ENCODE data around the gene ZDHHC19. TPM values are rescaled to one million over a fixed set of nuclear protein-coding genes. Genes with fewer than 3 reads are reported as not detected.
"Not testable (repeated sequence)": the region's sequence is repeated elsewhere in the genome, so short reads cannot be mapped to it uniquely, and the experiment has no call there.

ZDHHC19 gene
- total and polyA plus RNA-seq, 5 donors from 2014 or later: not detected

GRCh38 chr3:196186651-196187573 is 24.3 kb downstream of the ZDHHC19 start:
- Mint-ChIP-seq H3K27me3 (peaks cover 5% of the 10 kb centered on the region), H3K4me1 (peaks cover 3 to 54% (median 29%) of the 10 kb centered on the region in 4 donors), H3K27ac (peak overlapping the region; percentile 92 to 94 (median 93)), H3K9me3 (no peaks in the 10 kb centered on the region), H3K4me3 (peak overlapping the region; percentile 63 to 84 (median 76)), H3K36me3 (no peaks in the 10 kb centered on the region)
- peak in 2 of 3 donors; percentile 35 to 57 for DNase-seq
- Histone ChIP-seq H3K27ac (ENCODE audit: insufficient read depth, low read length, poor library complexity, severe bottlenecking) (peak overlapping the region; percentile 89), H3K9me3 (ENCODE audit: control insufficient read depth in 2 of 2, low read length in 2 of 2) (no peaks in the 10 kb centered on the region), H3K4me3 (ENCODE audit: low read depth, low read length) (peak overlapping the region; percentile 52), H3K4me1 (ENCODE audit: control insufficient read depth, insufficient read depth, low read length, poor library complexity, severe bottlenecking) (peaks cover 37% of the 10 kb centered on the region), H3K27me3 (ENCODE audit: control insufficient read depth, insufficient read depth, low read length) (no peaks in the 10 kb centered on the region), H3K36me3 (ENCODE audit: control insufficient read depth, insufficient read depth, low read length) (no peaks in the 10 kb centered on the region)
- peak; percentile 32 to 42 for ATAC-seq (ENCODE audit: low read depth in 2 of 2)

DNA sequence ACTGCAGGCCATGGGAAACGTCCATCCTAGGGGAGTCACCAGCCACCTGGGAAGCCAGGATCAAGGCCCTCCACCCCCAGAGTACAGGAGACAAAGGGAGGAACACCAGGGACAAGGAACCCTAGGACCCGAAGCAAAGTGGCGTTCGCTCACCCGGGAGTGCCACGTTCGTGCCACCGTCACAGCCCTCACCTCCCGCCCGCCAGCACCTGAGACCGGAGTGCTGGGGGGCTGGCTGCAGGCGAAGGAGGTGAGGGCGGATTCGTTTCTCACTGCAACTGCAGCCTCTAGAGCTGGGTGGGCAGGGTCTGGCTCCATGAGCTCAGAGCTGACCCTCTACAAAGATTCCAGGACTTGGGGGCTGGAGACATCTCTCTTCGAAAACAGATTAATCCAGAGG is 26.3 kb downstream of the ZDHHC19 start:
- ATAC-seq (ENCODE audit: low read depth in 2 of 2) (no peak), DNase-seq (no peak)
- Histone ChIP-seq H3K27ac (ENCODE audit: insufficient read depth, low read length, poor library complexity, severe bottlenecking) (peak overlapping the region; percentile 33), H3K27me3 (ENCODE audit: control insufficient read depth, insufficient read depth, low read length) (no peaks in the 10 kb centered on the region), H3K9me3 (ENCODE audit: control insufficient read depth in 2 of 2, low read length in 2 of 2) (no peaks in the 10 kb centered on the region), H3K4me3 (ENCODE audit: low read depth, low read length) (no peak overlapping the region), H3K36me3 (ENCODE audit: control insufficient read depth, insufficient read depth, low read length) (no peaks in the 10 kb centered on the region), H3K4me1 (ENCODE audit: control insufficient read depth, insufficient read depth, low read length, poor library complexity, severe bottlenecking) (peaks cover 54% of the 10 kb centered on the region)
- H3K9me3 Mint-ChIP-seq: no peaks in the 10 kb centered on the region
- no peaks in the 10 kb centered on the region for H3K36me3 Mint-ChIP-seq
- no peak overlapping the region for H3K4me3 Mint-ChIP-seq
- no peak overlapping the region for H3K27ac Mint-ChIP-seq
- peaks cover 5 to 63% (median 35%) of the 10 kb centered on the region in 4 donors for H3K4me1 Mint-ChIP-seq
- H3K27me3 Mint-ChIP-seq: peaks cover 5% of the 10 kb centered on the region

- H3K36me3 ChIP-seq (ENCODE audit: control insufficient read depth, insufficient read depth, low read length); H3K36me3 Mint-ChIP-seq; DNase-seq; H3K4me3 Mint-ChIP-seq; H3K27me3 ChIP-seq (ENCODE audit: control insufficient read depth, insufficient read depth, low read length); H3K27me3 Mint-ChIP-seq; H3K9me3 ChIP-seq (ENCODE audit: control insufficient read depth in 2 of 2, low read length in 2 of 2); H3K4me3 ChIP-seq (ENCODE audit: low read depth, low read length); H3K9me3 Mint-ChIP-seq; ATAC-seq (ENCODE audit: low read depth in 2 of 2): not testable (repeated sequence)
- H3K27ac Mint-ChIP-seq: peak overlapping the region; percentile 95 to 99 (median 98)
- H3K4me1 Mint-ChIP-seq: peaks cover 11 to 71% (median 42%) of the 10 kb centered on the region in 4 donors
- Histone ChIP-seq H3K4me1 (ENCODE audit: control insufficient read depth, insufficient read depth, low read length, poor library complexity, severe bottlenecking) (peaks cover 62% of the 10 kb centered on the region), H3K27ac (ENCODE audit: insufficient read depth, low read length, poor library complexity, severe bottlenecking) (peak overlapping the region; percentile 96)
Measured at GRCh38 chr3:196184169-196184432, 27.1 kb downstream of the ZDHHC19 start.

- Mint-ChIP-seq H3K27me3 (peaks cover 5% of the 10 kb centered on the region), H3K4me1 (peaks cover 13 to 65% (median 41%) of the 10 kb centered on the region in 4 donors), H3K36me3 (no peaks in the 10 kb centered on the region), H3K9me3 (no peaks in the 10 kb centered on the region), H3K4me3 (peak overlapping the region in 3 of 4 donors; percentile 87 to 91 (median 88)), H3K27ac (peak overlapping the region; percentile 97 to 99 (median 98))
- no peaks in the 10 kb centered on the region for H3K27me3 ChIP-seq (ENCODE audit: control insufficient read depth, insufficient read depth, low read length)
- peak overlapping the region; percentile 96 for H3K27ac ChIP-seq (ENCODE audit: insufficient read depth, low read length, poor library complexity, severe bottlenecking)
- H3K36me3 ChIP-seq (ENCODE audit: control insufficient read depth, insufficient read depth, low read length): no peaks in the 10 kb centered on the region
- DNase-seq (no peak), ATAC-seq (ENCODE audit: low read depth in 2 of 2) (no peak)
- H3K4me1 ChIP-seq (ENCODE audit: control insufficient read depth, insufficient read depth, low read length, poor library complexity, severe bottlenecking): peaks cover 58% of the 10 kb centered on the region
- H3K4me3 ChIP-seq (ENCODE audit: low read depth, low read length): no peak overlapping the region
- H3K9me3 ChIP-seq (ENCODE audit: control insufficient read depth in 2 of 2, low read length in 2 of 2): no peaks in the 10 kb centered on the region
Measured at GRCh38 chr3:196181127-196181546, 30.1 kb downstream of the ZDHHC19 start.

DNA sequence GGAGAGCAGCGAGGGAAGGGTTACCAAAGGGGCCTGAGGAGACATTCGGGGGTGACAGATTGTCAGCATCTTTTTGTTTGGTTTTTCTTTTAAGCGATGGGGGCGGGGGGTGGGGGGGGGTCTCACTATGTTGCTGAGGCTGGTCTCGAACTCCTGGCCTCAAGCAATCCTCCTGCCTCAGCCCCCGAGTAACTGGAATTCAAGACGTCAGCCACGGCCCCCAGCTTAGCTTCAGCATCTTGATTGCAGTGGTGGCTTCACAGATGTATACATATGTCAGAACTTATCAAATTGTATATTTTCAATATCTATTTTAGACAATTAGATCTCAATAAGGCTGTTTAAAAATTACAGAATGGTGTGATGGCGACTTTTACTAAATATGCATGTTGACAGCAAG is 30.9 kb downstream of the ZDHHC19 start:
- H3K9me3 Mint-ChIP-seq: no peaks in the 10 kb centered on the region
- peak overlapping the region; percentile 71 to 89 (median 88) for H3K4me3 Mint-ChIP-seq
- ATAC-seq (ENCODE audit: low read depth in 2 of 2) (no peak), DNase-seq (no peak)
- Histone ChIP-seq H3K27me3 (ENCODE audit: control insufficient read depth, insufficient read depth, low read length) (no peaks in the 10 kb centered on the region), H3K4me1 (ENCODE audit: control insufficient read depth, insufficient read depth, low read length, poor library complexity, severe bottlenecking) (peaks cover 56% of the 10 kb centered on the region), H3K9me3 (ENCODE audit: control insufficient read depth in 2 of 2, low read length in 2 of 2) (no peaks in the 10 kb centered on the region), H3K4me3 (ENCODE audit: low read depth, low read length) (peak overlapping the region; percentile 73), H3K36me3 (ENCODE audit: control insufficient read depth, insufficient read depth, low read length) (no peaks in the 10 kb centered on the region), H3K27ac (ENCODE audit: insufficient read depth, low read length, poor library complexity, severe bottlenecking) (peak overlapping the region; percentile 96)
- H3K27ac Mint-ChIP-seq: peak overlapping the region; percentile 96 to 99 (median 97)
- H3K36me3 Mint-ChIP-seq: no peaks in the 10 kb centered on the region
- peaks cover 13 to 64% (median 41%) of the 10 kb centered on the region in 4 donors for H3K4me1 Mint-ChIP-seq
- H3K27me3 Mint-ChIP-seq: peaks cover 5% of the 10 kb centered on the region

DNA sequence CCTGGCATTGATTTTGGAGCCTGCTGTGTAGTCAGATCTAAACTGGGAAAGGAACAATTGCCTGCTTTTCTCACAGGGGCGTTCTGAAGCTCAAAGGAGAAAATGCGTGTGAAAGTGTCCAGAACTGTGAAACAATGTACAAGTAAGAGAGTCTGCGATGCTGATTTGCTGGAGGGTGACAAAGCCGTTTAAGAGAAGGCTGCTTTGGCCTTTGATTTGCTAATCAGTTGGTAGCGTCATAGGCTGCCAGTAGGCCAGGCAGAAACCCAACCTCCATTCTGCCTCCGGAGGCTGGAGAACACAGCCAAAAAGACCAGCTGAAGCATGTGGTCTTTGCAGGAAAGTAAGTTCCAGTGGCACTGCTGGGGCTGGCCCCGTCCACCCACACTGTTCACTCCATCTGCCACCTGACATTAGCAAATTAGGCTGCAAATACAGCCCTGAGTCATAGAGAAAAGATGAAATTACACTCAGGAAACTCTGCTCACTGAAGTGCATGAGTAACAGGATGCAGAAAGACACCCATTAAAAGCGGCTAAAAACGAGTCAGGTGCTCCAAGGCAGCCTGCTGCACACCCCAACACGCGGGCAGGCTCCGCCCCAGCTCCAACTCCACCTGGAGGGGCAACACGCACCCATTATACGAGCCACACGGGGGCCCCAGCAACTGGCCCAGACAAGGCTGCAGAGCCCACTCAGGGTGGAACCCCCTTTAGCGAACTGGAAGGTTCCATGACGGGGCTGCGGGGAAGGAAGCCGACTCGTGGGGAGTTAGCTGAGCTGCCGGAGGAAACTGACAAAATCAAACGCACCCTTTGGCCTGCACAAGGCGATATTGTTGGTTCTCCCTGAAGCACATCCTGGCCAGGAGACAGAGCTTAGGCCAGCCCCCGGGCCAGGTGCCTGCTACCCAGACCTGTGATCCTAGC is 31.6 kb downstream of the ZDHHC19 start:
- H3K4me3 Mint-ChIP-seq: peak overlapping the region; percentile 71 to 89 (median 82)
- H3K9me3 ChIP-seq (ENCODE audit: control insufficient read depth in 2 of 2, low read length in 2 of 2): no peaks in the 10 kb centered on the region
- peaks cover 13 to 61% (median 41%) of the 10 kb centered on the region in 4 donors for H3K4me1 Mint-ChIP-seq
- H3K36me3 Mint-ChIP-seq: no peaks in the 10 kb centered on the region
- peak overlapping the region; percentile 96 for H3K27ac ChIP-seq (ENCODE audit: insufficient read depth, low read length, poor library complexity, severe bottlenecking)
- H3K27me3 ChIP-seq (ENCODE audit: control insufficient read depth, insufficient read depth, low read length): no peaks in the 10 kb centered on the region
- peak overlapping the region; percentile 73 for H3K4me3 ChIP-seq (ENCODE audit: low read depth, low read length)
- ATAC-seq (ENCODE audit: low read depth in 2 of 2) (peak; percentile 90 to 92), DNase-seq (peak; percentile 74 to 95 (median 89))
- H3K36me3 ChIP-seq (ENCODE audit: control insufficient read depth, insufficient read depth, low read length): no peaks in the 10 kb centered on the region
- peak overlapping the region; percentile 96 to 99 (median 97) for H3K27ac Mint-ChIP-seq
- H3K4me1 ChIP-seq (ENCODE audit: control insufficient read depth, insufficient read depth, low read length, poor library complexity, severe bottlenecking): peaks cover 56% of the 10 kb centered on the region
- no peaks in the 10 kb centered on the region for H3K9me3 Mint-ChIP-seq
- peaks cover 5% of the 10 kb centered on the region for H3K27me3 Mint-ChIP-seq

- H3K4me3 Mint-ChIP-seq: peak overlapping the region; percentile 71 to 89 (median 82)
- H3K27ac ChIP-seq (ENCODE audit: insufficient read depth, low read length, poor library complexity, severe bottlenecking): peak overlapping the region; percentile 96
- H3K27me3 Mint-ChIP-seq: peaks cover 5% of the 10 kb centered on the region
- H3K36me3 ChIP-seq (ENCODE audit: control insufficient read depth, insufficient read depth, low read length): no peaks in the 10 kb centered on the region
- H3K27ac Mint-ChIP-seq: peak overlapping the region; percentile 96 to 99 (median 97)
- H3K27me3 ChIP-seq (ENCODE audit: control insufficient read depth, insufficient read depth, low read length): no peaks in the 10 kb centered on the region
- no peaks in the 10 kb centered on the region for H3K9me3 ChIP-seq (ENCODE audit: control insufficient read depth in 2 of 2, low read length in 2 of 2)
- H3K36me3 Mint-ChIP-seq: no peaks in the 10 kb centered on the region
- ATAC-seq (ENCODE audit: low read depth in 2 of 2) (no peak), DNase-seq (no peak)
- H3K4me1 ChIP-seq (ENCODE audit: control insufficient read depth, insufficient read depth, low read length, poor library complexity, severe bottlenecking): peaks cover 56% of the 10 kb centered on the region
- H3K4me3 ChIP-seq (ENCODE audit: low read depth, low read length): peak overlapping the region; percentile 73
- H3K9me3 Mint-ChIP-seq: no peaks in the 10 kb centered on the region
- H3K4me1 Mint-ChIP-seq: peaks cover 13 to 61% (median 40%) of the 10 kb centered on the region in 4 donors
Measured at GRCh38 chr3:196178993-196179379, 32.2 kb downstream of the ZDHHC19 start.
